HG03439 (cell line): Measurements from ENCODE around the gene LRRC56.

ENCODE experiments used
- ATAC-seq: cut with Tn5 transposase; IDR thresholded peaks from one replicate; pipeline ENCODE4 v1.9.1; 2021; ENCODE audit warnings: mild to moderate bottlenecking, moderate library complexity; ENCODE audit not compliant: unreplicated experiment

LRRC56 gene

DNA sequence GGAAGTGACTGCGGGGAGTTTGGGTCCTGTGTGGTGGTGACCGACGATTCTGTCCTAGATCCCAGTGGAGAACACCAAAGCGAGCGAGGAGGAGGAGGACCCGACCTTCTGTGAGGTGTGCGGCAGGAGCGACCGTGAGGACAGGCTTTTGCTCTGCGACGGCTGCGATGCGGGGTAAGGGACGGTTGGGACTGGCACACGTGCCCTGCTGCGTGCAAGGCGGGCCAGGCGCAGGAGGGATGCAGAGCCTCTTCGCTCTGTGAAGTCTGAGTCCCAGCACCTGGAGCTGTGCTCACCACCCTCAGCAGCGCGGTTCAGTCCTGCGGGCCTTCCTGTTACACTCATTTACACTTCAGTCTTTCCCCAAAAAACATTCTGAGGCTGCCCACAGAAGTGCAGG, 55.2 kb downstream of the LRRC56 start:
- ATAC-seq, result no peak

DNA sequence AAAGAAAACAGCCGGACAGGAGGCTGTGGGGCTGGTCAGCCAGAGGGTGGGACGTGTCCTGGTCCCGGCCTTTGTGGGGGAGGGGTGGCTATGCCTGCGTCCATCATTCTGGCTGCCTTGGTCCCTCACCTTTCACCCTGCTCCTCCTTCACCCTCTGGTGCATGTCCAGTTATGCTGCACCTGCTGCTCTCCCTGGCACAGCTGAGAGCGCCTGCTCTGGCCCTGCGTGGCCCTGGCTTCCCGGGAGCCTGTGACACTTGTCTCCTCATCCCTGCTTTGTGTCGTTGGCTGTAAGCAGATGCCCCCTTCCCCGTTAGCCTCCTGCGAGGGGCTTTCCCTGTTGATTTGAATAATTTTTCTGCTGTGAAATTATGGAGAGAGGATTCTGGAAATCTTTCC, 55.6 kb downstream of the LRRC56 start:
- no peak for ATAC-seq

DNA sequence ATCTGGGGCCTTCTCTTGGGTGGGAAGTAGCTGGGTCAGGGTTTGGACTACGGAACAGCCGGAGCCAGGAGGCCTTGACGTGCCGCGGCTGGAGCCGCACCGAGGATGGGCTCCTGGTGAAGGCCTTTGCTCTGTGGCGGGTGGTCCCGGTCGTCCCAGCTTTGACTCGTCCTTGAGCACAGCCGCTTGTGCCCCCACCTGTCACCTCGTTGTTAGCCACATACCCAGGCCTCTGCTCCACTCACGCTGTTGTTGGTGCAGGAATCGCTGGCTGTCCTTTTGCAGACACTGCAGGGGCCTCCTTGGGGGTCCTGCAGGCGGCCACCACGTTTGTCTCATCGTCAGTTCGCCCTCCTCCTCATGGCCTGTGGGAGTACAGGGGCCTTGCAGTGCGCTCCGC, 56.0 kb downstream of the LRRC56 start:
- ATAC-seq, result no peak

DNA sequence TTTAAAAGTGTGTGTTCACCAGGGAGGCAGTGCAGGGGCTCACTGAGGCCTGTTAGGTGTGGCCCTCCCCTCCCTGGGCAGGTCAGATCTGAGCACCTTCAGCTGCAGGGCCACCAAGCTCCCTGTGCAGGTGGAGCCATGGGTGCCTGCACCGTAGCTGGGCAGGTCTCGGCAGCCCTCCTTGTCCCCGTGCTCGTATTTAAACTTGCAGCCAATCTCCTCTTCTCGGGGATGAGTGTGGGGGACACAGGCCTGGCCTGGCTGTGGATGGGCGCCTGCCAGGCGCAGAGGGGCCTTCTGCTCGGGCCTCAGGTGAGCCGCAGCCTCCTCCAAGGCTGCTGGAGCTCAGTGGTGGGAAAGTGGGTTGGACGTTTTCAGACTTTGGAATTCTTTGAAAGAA, 58.1 kb downstream of the LRRC56 start:
- no peak for ATAC-seq

DNA sequence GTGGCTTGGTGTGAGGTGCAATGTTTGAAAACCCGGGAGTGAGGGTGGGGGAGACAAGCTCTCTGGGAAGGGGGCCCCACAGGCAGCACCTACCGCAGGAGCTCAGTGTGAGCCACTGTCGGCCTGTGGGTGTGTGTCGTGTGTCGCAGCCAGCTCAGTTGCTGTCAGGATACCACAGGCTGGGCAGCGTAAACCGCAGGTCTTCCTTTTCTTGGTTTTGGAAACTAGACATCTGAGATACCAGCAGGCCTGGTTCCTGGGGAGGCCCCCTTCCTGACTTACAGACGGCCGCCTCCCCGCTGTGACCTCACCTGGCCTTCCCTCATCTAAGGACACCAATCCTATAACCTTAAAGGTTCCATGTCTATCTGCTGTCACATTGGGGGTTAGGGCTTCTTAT, 59.0 kb downstream of the LRRC56 start:
- no peak for ATAC-seq

DNA sequence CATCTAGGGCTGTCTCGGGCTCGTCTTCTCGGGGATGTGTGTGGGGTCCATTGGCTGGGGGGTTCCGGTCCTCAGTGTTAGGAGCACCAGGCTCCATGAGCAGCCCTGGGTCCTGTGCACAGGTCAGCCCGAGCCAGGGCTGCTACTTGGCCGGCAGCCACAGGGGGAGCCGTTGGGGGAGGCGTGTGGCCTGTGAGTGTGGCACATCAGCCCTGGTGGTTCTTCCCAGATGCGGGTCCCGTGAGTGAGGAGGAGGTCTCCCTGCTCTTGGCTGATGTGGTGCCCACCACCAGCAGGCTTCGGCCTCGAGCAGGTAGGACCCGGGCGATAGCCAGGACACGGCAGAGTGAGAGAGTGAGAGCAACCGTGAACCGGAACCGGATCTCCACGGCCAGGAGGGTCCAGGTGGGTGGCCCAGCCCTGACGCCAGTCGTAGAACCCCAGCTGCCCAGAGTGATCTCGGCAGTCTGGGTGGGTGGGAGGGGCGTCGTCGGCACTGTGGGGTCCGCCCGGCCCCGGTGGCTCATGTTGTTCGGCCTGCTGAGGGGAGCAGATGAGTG, 59.9 kb downstream of the LRRC56 start:
- no peak for ATAC-seq

DNA sequence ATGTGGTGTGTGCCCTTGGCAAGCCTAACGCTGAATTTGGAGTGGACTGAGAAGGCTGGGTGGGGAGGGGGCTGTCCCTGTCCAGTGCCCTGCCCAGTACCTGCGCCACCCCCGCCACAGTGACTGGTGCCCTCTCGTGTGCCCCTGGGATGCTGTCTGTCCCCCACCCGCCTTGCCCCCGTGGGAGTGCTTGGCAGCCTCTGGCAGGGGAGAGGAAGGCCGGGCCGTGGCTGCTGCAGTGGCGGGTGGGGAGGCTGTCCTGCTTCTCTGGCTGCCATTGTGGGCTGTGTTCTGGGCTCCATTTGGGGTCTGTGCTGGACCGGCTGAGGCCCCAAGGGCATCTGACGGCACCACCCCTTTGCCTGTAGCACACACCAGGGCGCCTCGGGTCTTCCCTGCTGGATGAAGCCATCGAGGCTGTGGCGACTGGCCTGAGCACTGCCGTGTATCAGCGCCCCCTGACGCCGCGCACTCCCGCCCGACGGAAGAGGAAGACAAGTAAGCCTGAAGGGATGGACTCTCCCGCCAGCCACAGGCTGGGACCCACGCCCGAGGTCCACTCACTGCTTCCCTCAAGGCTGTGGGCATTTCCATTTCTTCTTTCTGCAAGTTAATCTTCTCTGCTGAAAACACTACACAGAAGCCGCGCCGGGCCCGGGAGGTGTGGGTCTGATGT, 60.8 kb downstream of the LRRC56 start:
- ATAC-seq, result no peak

DNA sequence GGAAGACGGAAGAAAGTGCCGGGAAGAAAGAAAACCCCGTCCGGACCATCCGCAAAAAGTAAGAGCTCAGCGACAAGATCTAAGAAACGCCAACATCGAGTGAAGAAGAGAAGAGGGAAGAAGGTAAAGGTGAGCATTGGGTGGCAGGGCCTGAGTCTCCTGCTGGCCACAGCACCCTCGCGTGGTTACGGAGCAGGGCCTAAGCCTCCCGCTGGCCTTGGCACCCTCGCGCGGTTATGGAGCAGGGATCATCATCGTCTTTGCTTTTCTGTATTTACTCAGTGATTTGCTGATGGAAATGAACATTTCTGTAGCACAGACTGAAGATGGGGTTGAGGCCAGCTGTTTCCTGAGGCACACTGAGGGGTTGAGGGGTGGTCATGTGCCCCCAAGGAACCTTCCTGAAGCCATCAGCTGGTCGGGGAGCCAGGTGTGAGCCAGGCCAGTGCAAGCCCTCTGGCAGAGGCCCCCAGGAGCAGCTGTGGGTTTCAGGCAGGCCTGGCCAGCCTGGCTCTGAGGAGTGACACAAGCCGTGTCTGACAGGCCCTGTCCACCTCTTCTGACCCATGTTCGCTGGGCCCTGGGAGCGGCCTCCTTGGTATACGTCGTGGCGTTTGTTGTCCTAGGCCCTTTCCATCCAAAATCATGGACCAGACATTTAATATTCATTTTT, 64.4 kb downstream of the LRRC56 start:
- ATAC-seq, result no peak

DNA sequence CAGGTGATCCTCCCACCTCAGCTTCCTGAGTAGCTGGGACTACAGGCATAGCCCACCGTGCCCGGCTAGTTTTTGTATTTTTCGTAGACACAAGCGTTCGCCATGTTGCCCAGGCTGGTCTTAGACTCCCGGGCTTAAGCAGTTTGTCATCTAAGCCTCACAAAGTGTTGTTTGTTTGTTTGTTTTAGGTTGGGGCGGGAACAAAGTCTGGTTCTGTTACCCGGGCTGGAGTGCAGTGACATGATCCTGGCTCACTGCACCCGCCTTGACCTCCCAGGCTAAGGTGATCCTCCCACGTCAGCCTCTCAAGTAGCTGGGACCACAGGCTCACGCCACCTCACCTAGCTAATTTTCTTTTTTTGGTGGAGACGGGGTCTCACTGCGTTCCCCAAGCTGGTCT, 65.8 kb downstream of the LRRC56 start:
- ATAC-seq, result no peak
